Suprapubic skin (tissue), 4 donors: ENCODE data around the gene PARP8. TPM values are rescaled to one million over a fixed set of nuclear protein-coding genes. Genes with fewer than 3 reads are reported as not detected.

Experiments
- DNase-seq, 2 donors: peaks; one replicate each; pipeline ENCODE4 v3.0.0-alpha.2; 2019; ENCODE audit warnings: low spot score in 2 of 2
- H3K27ac ChIP-seq: fragments of 200-600 bp; sonication (generic); one replicate; pipeline ENCODE4 v1.5.1; 2019
- H3K27me3 ChIP-seq: fragments of 200-600 bp; sonication (generic); one replicate; pipeline ENCODE4 v1.5.1; 2019
- H3K36me3 ChIP-seq: fragments of 200-600 bp; sonication (generic); one replicate; pipeline ENCODE4 v1.5.1; 2019
- H3K4me1 ChIP-seq: fragments of 200-600 bp; sonication (generic); one replicate; pipeline ENCODE4 v1.5.1; 2019
- H3K4me3 ChIP-seq: fragments of 200-600 bp; sonication (generic); one replicate; pipeline ENCODE4 v1.5.1; 2019; ENCODE audit warnings: mild to moderate bottlenecking
- H3K9me3 ChIP-seq: fragments of 200-600 bp; sonication (generic); one replicate; pipeline ENCODE4 v1.5.1; 2019
- EP300 ChIP-seq: sonication (generic); formaldehyde crosslinking; IDR thresholded peaks from one replicate; pipeline ENCODE4 v1.6.1; 2017; ENCODE audit warnings: antibody characterized with exemption
- POLR2A ChIP-seq, 2 donors: fragments of 450-650 bp; IDR thresholded peaks; one replicate each; pipeline ENCODE4 v1.6.1; 2017; ENCODE audit warnings: antibody characterized with exemption in 2 of 2, mild to moderate bottlenecking in 2 of 2, moderate library complexity in 2 of 2
- POLR2AphosphoS5 ChIP-seq, 3 donors: sonication (generic); formaldehyde crosslinking; IDR thresholded peaks; one replicate each; pipeline ENCODE4 v1.6.1; 2017; ENCODE audit warnings: antibody characterized with exemption in 3 of 3
- WGBS: methylation state at CpG from one replicate; pipeline ENCODE4 v1.1.5; 2018; 5-methylcytosine and 5-hydroxymethylcytosine counted together
- total RNA-seq, 4 donors: library from RNA; depleted of rRNA; stranded (reverse); fragments of >200 nt; gene quantifications; one replicate each; pipeline ENCODE4 v1.1.0, GENCODE V29; 2016
- TF ChIP-seq, protein P1 (sequence below), 2 donors: fragments of 200-600 bp in 1 of 2; fragments of 450-650 bp in 1 of 2; sonication (generic) in 1 of 2; IDR thresholded peaks; one replicate each; pipeline ENCODE4 v1.5.1; 2016 to 2019; ENCODE audit warnings: antibody characterized with exemption in 2 of 2, mild to moderate bottlenecking in 1 of 2, moderate library complexity in 1 of 2

PARP8 gene
- total RNA-seq, 4 donors from 2014 or later = 9.7 to 18.0 (median 13.2) TPM

DNA sequence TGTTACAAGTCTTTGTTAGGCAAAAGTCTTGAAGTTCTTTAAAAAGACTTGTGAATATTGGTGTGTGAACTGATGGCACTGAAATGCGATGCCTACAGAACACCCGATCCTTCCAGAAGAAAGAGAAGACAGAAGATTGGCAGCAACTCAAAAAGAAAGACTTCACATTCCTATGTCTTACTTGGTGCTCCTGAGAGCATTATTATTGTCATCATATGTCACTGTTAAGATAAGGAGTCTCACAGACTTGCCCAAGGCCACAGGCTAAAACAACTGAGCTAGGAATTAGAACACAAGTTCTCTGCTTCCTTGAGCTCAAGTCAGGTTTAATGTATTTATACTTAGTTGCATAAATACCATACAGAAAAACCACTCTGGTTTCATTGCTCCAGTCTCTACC, 198.0 kb downstream of the PARP8 start:
- 51% methylated on average over 2 of the region's 2 CpGs for WGBS
- Histone ChIP-seq H3K27me3 (no peaks in the 10 kb centered on the region), H3K27ac (no peak overlapping the region), H3K4me1 (no peaks in the 10 kb centered on the region), H3K4me3 (no peak overlapping the region), H3K9me3 (no peaks in the 10 kb centered on the region), H3K36me3 (no peaks in the 10 kb centered on the region)
- no peak for DNase-seq
- TF ChIP-seq POLR2AphosphoS5 (IDR thresholded peaks at IDR 0.05) = no peak
- no peak for TF ChIP-seq EP300
- no peak for TF ChIP-seq POLR2A (IDR thresholded peaks at IDR 0.05)
- TF ChIP-seq, protein P1, sequence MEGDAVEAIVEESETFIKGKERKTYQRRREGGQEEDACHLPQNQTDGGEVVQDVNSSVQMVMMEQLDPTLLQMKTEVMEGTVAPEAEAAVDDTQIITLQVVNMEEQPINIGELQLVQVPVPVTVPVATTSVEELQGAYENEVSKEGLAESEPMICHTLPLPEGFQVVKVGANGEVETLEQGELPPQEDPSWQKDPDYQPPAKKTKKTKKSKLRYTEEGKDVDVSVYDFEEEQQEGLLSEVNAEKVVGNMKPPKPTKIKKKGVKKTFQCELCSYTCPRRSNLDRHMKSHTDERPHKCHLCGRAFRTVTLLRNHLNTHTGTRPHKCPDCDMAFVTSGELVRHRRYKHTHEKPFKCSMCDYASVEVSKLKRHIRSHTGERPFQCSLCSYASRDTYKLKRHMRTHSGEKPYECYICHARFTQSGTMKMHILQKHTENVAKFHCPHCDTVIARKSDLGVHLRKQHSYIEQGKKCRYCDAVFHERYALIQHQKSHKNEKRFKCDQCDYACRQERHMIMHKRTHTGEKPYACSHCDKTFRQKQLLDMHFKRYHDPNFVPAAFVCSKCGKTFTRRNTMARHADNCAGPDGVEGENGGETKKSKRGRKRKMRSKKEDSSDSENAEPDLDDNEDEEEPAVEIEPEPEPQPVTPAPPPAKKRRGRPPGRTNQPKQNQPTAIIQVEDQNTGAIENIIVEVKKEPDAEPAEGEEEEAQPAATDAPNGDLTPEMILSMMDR (IDR thresholded peaks at IDR 0.05) = no peak

GRCh38 chr5:50866415-50866814, 200.0 kb downstream of the PARP8 start:
- Histone ChIP-seq H3K4me3 (no peak overlapping the region), H3K9me3 (no peaks in the 10 kb centered on the region), H3K36me3 (no peaks in the 10 kb centered on the region), H3K27ac (no peak overlapping the region), H3K27me3 (no peaks in the 10 kb centered on the region), H3K4me1 (no peaks in the 10 kb centered on the region)
- DNase-seq = no peak
- 92% methylated on average over 1 of the region's 1 CpG for WGBS
- no peak for TF ChIP-seq POLR2A (IDR thresholded peaks at IDR 0.05)
- no peak for TF ChIP-seq POLR2AphosphoS5 (IDR thresholded peaks at IDR 0.05)

DNA sequence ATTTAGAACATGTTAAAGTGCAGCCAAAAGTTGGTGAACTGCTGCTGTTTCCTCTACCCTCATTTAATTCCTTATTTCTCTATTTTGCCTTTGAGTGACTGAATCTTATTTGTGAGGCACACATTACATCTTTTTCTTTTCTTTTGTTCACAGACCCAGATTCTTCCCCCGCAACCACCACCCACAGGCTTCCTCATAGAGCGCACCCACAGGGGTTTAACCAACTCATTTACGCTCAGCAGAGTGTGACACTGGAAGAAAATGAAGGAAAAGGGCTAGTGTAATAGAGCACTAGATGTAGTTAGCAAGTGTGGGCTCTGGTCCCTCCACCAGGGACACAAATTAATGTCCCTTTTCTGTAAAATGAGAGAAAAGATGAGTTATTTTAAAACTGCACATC, 200.7 kb downstream of the PARP8 start:
- DNase-seq = no peak
- Histone ChIP-seq H3K4me1 (no peaks in the 10 kb centered on the region), H3K4me3 (no peak overlapping the region), H3K27me3 (no peaks in the 10 kb centered on the region), H3K27ac (no peak overlapping the region), H3K9me3 (no peaks in the 10 kb centered on the region), H3K36me3 (no peaks in the 10 kb centered on the region)
- 91% methylated on average over 3 of the region's 3 CpGs for WGBS
- TF ChIP-seq, protein P1 (IDR thresholded peaks at IDR 0.05) = no peak
- TF ChIP-seq POLR2A (IDR thresholded peaks at IDR 0.05) = no peak
- TF ChIP-seq POLR2AphosphoS5 (IDR thresholded peaks at IDR 0.05) = no peak
- no peak for TF ChIP-seq EP300

DNA sequence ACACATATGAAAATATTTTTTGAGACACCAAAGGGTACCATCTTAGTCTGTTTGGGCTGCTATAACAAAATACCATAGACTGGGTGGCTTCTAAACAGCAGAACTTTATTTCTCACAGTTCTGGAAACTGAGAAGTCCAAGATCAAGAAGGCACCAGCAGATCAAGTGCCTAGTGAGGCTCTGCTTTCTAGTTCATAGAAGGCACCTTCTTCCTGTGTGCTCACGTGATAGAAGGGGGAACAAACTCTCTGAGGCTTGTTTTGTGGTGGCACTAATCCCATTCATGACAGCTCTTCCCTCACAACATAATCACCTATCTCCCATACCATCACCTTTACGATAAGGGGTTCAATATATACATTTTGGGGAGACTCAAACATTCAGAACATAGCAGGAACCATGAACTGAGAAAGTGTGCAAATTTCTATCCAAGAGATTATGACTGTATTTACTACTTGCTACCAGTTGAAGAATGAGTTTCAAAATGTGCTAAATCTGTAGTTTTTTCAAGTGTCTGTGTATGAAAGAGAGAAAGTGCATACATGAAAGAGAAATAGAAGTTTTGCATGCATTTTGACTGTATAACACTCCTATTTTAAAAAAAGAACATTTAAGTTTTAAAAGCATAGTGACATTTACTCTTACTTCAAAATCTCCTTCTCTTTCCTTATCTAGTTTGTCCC, 207.3 kb downstream of the PARP8 start:
- Histone ChIP-seq H3K36me3 (no peaks in the 10 kb centered on the region), H3K27ac (no peak overlapping the region), H3K4me3 (no peak overlapping the region), H3K4me1 (no peaks in the 10 kb centered on the region), H3K9me3 (no peaks in the 10 kb centered on the region), H3K27me3 (no peaks in the 10 kb centered on the region)
- 48% methylated on average over 2 of the region's 2 CpGs for WGBS
- no peak for DNase-seq
- TF ChIP-seq EP300 (no peak), POLR2AphosphoS5 (IDR thresholded peaks at IDR 0.05) (no peak), POLR2A (IDR thresholded peaks at IDR 0.05) (no peak)
- TF ChIP-seq, protein P1 (IDR thresholded peaks at IDR 0.05) = no peak

- Histone ChIP-seq H3K36me3 (no peaks in the 10 kb centered on the region), H3K9me3 (no peaks in the 10 kb centered on the region), H3K4me1 (no peaks in the 10 kb centered on the region), H3K4me3 (no peak overlapping the region), H3K27me3 (no peaks in the 10 kb centered on the region), H3K27ac (no peak overlapping the region)
- WGBS = 59% methylated on average over 6 of the region's 6 CpGs
- DNase-seq = no peak
- TF ChIP-seq POLR2A (IDR thresholded peaks at IDR 0.05) = no peak
Measured at GRCh38 chr5:50874306-50875001, 208.0 kb downstream of the PARP8 start.

DNA sequence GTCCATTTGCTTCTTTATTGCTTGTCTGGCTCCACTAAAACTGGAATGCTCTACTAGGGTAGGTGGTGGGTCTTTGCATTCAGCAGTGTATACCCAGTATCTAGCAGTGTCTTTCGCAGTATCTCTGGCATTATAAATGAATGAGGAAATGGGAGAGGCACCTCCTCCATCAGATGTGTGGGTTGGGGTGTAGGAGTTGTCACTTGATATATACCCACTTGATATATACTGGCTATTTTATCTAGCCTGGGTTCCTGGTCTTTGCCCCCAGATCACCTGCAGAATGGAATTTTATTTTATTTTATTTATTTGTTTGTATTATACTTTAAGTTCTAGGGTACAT, 208.5 kb downstream of the PARP8 start:
- no peak for DNase-seq
- Histone ChIP-seq H3K27me3 (no peaks in the 10 kb centered on the region), H3K4me1 (peaks cover 3% of the 10 kb centered on the region), H3K4me3 (no peak overlapping the region), H3K36me3 (no peaks in the 10 kb centered on the region), H3K27ac (no peak overlapping the region), H3K9me3 (no peaks in the 10 kb centered on the region)
- WGBS = 89% methylated on average over 1 of the region's 1 CpG
- TF ChIP-seq POLR2A (IDR thresholded peaks at IDR 0.05) (no peak), POLR2AphosphoS5 (IDR thresholded peaks at IDR 0.05) (no peak), EP300 (no peak)
- TF ChIP-seq, protein P1 (IDR thresholded peaks at IDR 0.05) = no peak
